Upper lobe of left lung (tissue), 6 donors: ENCODE data around the gene CMTM2. TPM values are rescaled to one million over a fixed set of nuclear protein-coding genes. Genes with fewer than 3 reads are reported as not detected.
A peak's percentile ranks its signal among the peaks of the same experiment; 100 is the strongest.

Source experiments
- ATAC-seq, 2 donors: fragments of 200-7000 bp; cut with Tn5 transposase; one replicate each; pipeline ENCODE4 v1.9.1; 2022; ENCODE audit warnings: mild to moderate bottlenecking in 2 of 2, moderate library complexity in 2 of 2; ENCODE audit not compliant: low FRiP score in 2 of 2
- DNase-seq, 2 donors: peaks; one replicate each; pipeline ENCODE4 v3.0.0-alpha.2; 2019 to 2020
- H3K27ac ChIP-seq, 4 donors: fragments of 200-600 bp; sonication (generic); one replicate each; pipeline ENCODE4 v1.5.1; 2016 to 2019
- H3K27me3 ChIP-seq, 4 donors: fragments of 200-600 bp; sonication (generic); one replicate each; pipeline ENCODE4 v1.5.1; 2017 to 2019
- H3K36me3 ChIP-seq, 4 donors: fragments of 200-600 bp; sonication (generic); one replicate each; pipeline ENCODE4 v1.5.1; 2016 to 2019
- H3K4me1 ChIP-seq, 4 donors: fragments of 200-600 bp; sonication (generic); one replicate each; pipeline ENCODE4 v1.5.1; 2018 to 2019
- H3K4me3 ChIP-seq, 4 donors: fragments of 200-600 bp; sonication (generic); one replicate each; pipeline ENCODE4 v1.5.1; 2017 to 2019; ENCODE audit warnings: mild to moderate bottlenecking in 2 of 4, moderate library complexity in 1 of 4
- H3K9me3 ChIP-seq, 4 donors: fragments of 200-600 bp; sonication (generic); one replicate each; pipeline ENCODE4 v1.5.1; 2018 to 2019
- EP300 ChIP-seq, 4 donors: sonication (generic); formaldehyde crosslinking; IDR thresholded peaks; one replicate each; pipeline ENCODE4 v1.5.1; 2017; ENCODE audit warnings: antibody characterized with exemption in 4 of 4, control low read depth in 2 of 4
- POLR2A ChIP-seq, 4 donors: fragments of 450-650 bp; IDR thresholded peaks; one replicate each; pipeline ENCODE4 v1.5.1; 2016 to 2017; ENCODE audit warnings: antibody characterized with exemption in 4 of 4, mild to moderate bottlenecking in 2 of 4
- POLR2AphosphoS5 ChIP-seq, 2 donors: sonication (generic); formaldehyde crosslinking; IDR thresholded peaks; one replicate each; pipeline ENCODE4 v1.5.1; 2017; ENCODE audit warnings: antibody characterized with exemption in 2 of 2
- whole genome bisulfite sequencing, 2 donors: methylation state at CpG; one replicate each; pipeline ENCODE4 v1.1.5; 2017 to 2018; 5-methylcytosine and 5-hydroxymethylcytosine counted together
- total RNA-seq, 6 donors: library from RNA; depleted of rRNA in 4 of 6; stranded (reverse); fragments of >200 nt in 4 of 6; gene quantifications; one replicate each; pipeline versions ENCODE4 v1.1.0 to v1.2.1, GENCODE V29; 2016 to 2021
- TF ChIP-seq, protein P1 (sequence below), 6 experiments: fragments of 450-650 bp in 4 of 6; fragments of 200-600 bp in 2 of 6; sonication (generic) in 2 of 6; IDR thresholded peaks; one replicate each; pipeline ENCODE4 v1.5.1; 2016 to 2019; ENCODE audit warnings: antibody characterized with exemption in 6 of 6
- donor health status: DM: no; HTN: no; CAD: no; lungs with moderate emphysema.
- donor health status: DM: no; HTN: yes; CAD: no; lungs with severe emphysema.

CMTM2 gene
- total RNA-seq, 6 donors from 2014 or later = 0.55 to 4.4 (median 3.4) TPM; not detected in 2

DNA sequence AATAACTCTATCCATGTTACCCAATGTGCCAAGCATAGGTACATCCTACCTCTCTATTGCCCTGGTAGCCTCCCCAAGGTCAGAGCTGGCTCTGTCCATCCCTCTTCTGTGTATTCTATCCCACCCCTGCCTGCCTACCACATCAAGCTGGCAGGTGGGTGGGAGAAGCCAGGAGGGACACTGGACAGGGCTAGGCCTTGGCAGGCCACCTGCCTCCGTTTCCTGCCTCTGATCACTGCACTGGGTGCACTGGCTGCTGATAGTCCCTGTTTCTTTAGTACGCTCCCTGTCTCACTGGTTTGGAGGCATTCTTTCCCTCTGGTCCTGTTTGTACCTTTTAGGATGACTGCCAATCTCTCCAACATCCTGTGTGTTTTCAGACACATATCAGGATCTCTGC, 42.0 kb upstream of the CMTM2 start:
- peak in 1 of 2 donors; percentile 34 for ATAC-seq
- Histone ChIP-seq H3K4me3 (no peak overlapping the region), H3K36me3 (peaks cover 4 to 43% (median 24%) of the 10 kb centered on the region in 4 donors), H3K9me3 (no peaks in the 10 kb centered on the region), H3K4me1 (peaks cover 0 to 6% (median 4%) of the 10 kb centered on the region in 4 donors), H3K27ac (no peak overlapping the region), H3K27me3 (no peaks in the 10 kb centered on the region)
- no peak for DNase-seq
- TF ChIP-seq, protein P1, sequence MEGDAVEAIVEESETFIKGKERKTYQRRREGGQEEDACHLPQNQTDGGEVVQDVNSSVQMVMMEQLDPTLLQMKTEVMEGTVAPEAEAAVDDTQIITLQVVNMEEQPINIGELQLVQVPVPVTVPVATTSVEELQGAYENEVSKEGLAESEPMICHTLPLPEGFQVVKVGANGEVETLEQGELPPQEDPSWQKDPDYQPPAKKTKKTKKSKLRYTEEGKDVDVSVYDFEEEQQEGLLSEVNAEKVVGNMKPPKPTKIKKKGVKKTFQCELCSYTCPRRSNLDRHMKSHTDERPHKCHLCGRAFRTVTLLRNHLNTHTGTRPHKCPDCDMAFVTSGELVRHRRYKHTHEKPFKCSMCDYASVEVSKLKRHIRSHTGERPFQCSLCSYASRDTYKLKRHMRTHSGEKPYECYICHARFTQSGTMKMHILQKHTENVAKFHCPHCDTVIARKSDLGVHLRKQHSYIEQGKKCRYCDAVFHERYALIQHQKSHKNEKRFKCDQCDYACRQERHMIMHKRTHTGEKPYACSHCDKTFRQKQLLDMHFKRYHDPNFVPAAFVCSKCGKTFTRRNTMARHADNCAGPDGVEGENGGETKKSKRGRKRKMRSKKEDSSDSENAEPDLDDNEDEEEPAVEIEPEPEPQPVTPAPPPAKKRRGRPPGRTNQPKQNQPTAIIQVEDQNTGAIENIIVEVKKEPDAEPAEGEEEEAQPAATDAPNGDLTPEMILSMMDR (IDR thresholded peaks at IDR 0.05) = no peak
- no peak for TF ChIP-seq EP300 (IDR thresholded peaks at IDR 0.05)
- no peak for TF ChIP-seq POLR2AphosphoS5 (IDR thresholded peaks at IDR 0.05)
- TF ChIP-seq POLR2A (IDR thresholded peaks at IDR 0.05) = no peak
- 88 to 97% methylated on average over 2 of the region's 2 CpGs for WGBS, 2 donors

GRCh38 chr16:66538910-66539309, 40.4 kb upstream of the CMTM2 start:
- DNase-seq (no peak), ATAC-seq (no peak)
- no peaks in the 10 kb centered on the region for H3K9me3 ChIP-seq
- H3K36me3 ChIP-seq = peaks cover 4 to 50% (median 28%) of the 10 kb centered on the region in 4 donors
- H3K4me1 ChIP-seq = peaks cover 0 to 6% (median 4%) of the 10 kb centered on the region in 4 donors
- H3K27ac ChIP-seq = no peak overlapping the region
- 65 to 85% methylated on average over 5 of the region's 5 CpGs for WGBS, 2 donors
- TF ChIP-seq POLR2A (IDR thresholded peaks at IDR 0.05) = no peak
- TF ChIP-seq, protein P1 (IDR thresholded peaks at IDR 0.05) = no peak
- no peak for TF ChIP-seq EP300 (IDR thresholded peaks at IDR 0.05)
- no peak for TF ChIP-seq POLR2AphosphoS5 (IDR thresholded peaks at IDR 0.05)
- no peaks in the 10 kb centered on the region for H3K27me3 ChIP-seq
- H3K4me3 ChIP-seq = no peak overlapping the region

GRCh38 chr16:66539623-66540469, 39.4 kb upstream of the CMTM2 start:
- peaks cover 0 to 6% (median 4%) of the 10 kb centered on the region in 4 donors for H3K4me1 ChIP-seq
- no peaks in the 10 kb centered on the region for H3K27me3 ChIP-seq
- peaks cover 4 to 52% (median 27%) of the 10 kb centered on the region in 4 donors for H3K36me3 ChIP-seq
- no peak overlapping the region for H3K27ac ChIP-seq
- ATAC-seq (no peak), DNase-seq (no peak)
- H3K4me3 ChIP-seq = no peak overlapping the region
- 52 to 67% methylated on average over 3 of the region's 3 CpGs for WGBS, 2 donors
- H3K9me3 ChIP-seq = no peaks in the 10 kb centered on the region
- no peak for TF ChIP-seq POLR2AphosphoS5 (IDR thresholded peaks at IDR 0.05)
- TF ChIP-seq POLR2A (IDR thresholded peaks at IDR 0.05) = no peak
- TF ChIP-seq EP300 (IDR thresholded peaks at IDR 0.05) = no peak
- TF ChIP-seq, protein P1 (IDR thresholded peaks at IDR 0.05) = no peak

DNA sequence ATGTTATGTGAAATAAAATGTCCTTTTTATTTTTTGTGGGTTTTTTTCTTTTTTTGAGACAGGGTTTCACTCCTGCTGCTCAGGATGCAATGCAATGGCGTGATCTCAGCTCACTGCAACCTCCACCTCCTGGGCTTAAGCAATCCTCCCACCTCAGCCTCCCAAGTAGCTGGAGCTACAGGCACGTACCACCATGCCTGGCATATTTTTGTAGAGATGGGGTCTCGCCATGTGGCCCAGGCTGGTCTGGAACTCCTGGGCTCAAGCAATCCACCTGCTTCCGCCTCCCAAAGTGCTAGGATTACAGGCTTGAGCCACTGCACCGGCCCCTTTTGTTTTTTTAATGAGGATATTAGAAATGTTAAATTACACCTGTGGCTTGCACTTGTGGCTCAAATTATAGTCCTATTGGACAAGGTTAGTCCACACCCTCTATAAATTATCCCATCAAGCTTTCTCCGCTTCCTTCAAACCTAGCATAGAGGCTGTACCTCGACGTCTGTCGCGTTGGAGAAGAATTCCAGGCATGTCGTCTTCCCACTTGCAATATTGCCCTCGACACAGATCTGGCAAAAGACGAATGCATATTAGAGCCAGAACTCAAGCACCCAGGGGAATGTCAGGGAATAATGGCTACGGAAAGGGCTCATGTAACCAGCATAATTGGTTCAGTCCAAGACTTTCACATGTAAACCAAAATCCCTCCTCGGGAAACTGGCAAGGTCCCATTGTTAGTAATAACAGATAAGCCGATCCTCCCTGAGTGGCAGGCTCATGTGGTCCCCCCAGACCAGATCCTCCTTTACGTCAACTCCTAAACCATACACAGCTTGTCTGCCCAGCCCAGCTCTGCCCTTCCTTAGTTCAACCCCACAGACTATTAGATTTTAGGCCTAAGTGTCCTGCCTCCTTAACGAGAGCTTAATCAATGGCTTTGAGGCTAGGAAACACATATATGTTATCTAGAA, 37.6 kb upstream of the CMTM2 start:
- Histone ChIP-seq H3K27ac (no peak overlapping the region), H3K9me3 (no peaks in the 10 kb centered on the region), H3K27me3 (no peaks in the 10 kb centered on the region), H3K4me3 (no peak overlapping the region), H3K4me1 (peaks cover 0 to 9% (median 4%) of the 10 kb centered on the region in 4 donors), H3K36me3 (peaks cover 0 to 41% (median 17%) of the 10 kb centered on the region in 4 donors)
- ATAC-seq = no peak
- TF ChIP-seq, protein P1 (IDR thresholded peaks at IDR 0.05) = no peak
- TF ChIP-seq EP300 (IDR thresholded peaks at IDR 0.05) = no peak
- no peak for TF ChIP-seq POLR2AphosphoS5 (IDR thresholded peaks at IDR 0.05)
- TF ChIP-seq POLR2A (IDR thresholded peaks at IDR 0.05) = no peak
- 79 to 81% methylated on average over 18 of the region's 18 CpGs for WGBS, 2 donors
- no peak for DNase-seq
